ENCODE results near the gene CFAP410.

The CFAP410 gene

GRCh38 chr21:44298301-44298700 is 40.9 kb downstream of the CFAP410 start:
- no peak for DNase-seq (ENCODE audit: low read depth)

DNA sequence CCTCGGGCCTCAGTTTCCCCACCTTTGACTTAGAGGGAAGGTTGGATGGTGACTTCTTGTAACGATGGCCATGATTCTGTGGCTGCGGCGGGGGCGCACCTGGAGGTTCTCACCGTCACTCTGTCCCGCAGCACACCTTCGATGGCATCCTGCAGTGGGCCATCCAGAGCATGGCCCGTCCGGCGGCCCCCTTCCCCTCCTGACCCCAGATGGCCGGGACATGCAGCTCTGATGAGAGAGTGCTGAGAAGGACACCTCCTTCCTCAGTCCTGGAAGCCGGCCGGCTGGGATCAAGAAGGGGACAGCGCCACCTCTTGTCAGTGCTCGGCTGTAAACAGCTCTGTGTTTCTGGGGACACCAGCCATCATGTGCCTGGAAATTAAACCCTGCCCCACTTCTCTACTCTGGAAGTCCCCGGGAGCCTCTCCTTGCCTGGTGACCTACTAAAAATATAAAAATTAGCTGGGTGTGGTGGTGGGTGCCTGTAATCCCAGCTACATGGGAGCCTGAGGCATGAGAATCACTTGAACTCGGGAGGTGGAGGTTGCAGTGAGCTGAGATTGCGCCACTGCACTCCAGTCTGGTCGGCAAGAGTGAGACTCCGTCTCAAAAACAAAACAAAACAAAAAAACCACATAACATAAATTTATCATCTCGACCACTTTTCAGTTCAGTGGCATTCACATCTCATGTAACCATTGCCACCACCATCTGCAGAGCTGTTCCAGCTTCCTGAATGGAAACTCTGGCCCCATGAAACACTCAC is 41.5 kb downstream of the CFAP410 start:
- DNase-seq (ENCODE audit: low read depth), result peak; percentile 78

DNA sequence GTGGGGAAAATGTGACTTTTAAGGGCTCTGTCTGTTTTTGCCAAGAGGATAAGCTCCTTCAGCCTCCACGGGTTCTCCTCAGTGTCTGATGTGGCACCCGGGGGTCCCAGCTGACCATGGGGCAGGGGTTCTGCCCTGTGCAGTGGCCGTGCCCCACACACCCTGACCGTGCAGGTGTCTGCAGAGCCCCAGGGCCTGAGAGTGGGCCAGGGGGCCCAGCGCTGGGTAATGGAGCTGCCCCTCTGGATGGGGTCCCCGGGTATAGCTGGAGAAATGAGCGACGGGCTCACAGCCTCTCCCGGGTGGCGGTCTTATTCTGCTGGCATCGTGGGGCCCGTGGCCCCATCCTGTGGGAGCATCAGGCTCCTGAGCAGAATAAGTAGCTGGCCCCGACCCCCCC is 42.3 kb downstream of the CFAP410 start:
- no peak for DNase-seq (ENCODE audit: low read depth)

GRCh38 chr21:44296103-44296519 is 43.1 kb downstream of the CFAP410 start:
- DNase-seq (ENCODE audit: low read depth), result no peak

DNA sequence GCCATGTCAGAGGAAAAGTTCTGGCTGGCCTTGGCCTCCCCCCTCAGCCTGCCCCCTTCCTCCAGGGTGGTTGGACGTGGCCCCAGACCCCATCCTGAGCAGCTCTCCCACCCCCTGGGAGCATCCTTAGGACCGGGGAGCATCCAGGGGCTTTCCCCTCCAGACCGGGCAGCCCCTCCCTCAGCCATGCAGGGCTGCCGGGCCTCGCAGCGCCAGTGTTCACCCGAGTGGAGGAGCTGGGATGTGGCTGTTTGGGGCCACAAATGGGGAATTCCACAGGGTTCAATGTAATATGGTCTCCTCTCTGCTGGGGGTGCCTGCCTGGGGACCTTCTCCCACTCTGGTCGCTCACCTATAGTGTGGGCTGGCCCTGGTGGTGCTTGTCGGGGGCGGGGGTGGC is 43.5 kb downstream of the CFAP410 start:
- no peak for DNase-seq (ENCODE audit: low read depth)

DNA sequence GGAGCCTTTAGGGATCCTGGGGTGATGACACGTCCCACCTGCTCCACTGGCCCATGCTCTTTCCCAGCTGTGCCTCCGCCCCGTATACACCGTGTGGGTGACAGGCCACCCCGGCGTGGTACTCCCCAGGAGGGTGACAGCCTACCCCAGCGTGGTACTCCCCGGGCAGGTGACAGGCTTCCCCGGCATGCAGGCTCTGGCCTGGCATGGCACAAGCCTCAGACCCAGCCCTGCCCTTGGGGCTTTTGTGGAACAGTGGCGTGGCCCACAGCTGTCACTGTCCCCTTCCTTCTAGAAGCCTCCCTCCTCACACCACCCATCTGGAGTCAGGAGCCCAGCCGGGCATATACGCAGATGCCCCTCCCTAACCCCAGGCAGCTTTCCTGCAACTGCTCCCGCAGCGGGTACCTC is 44.0 kb downstream of the CFAP410 start:
- no peak for DNase-seq (ENCODE audit: low read depth)

GRCh38 chr21:44294391-44295162 is 44.6 kb downstream of the CFAP410 start:
- DNase-seq (ENCODE audit: low read depth), result peak; percentile 49

GRCh38 chr21:44293551-44294231 is 45.5 kb downstream of the CFAP410 start:
- no peak for DNase-seq (ENCODE audit: low read depth)

- DNase-seq (ENCODE audit: low read depth), result no peak
Measured at GRCh38 chr21:44292812-44293195, 46.4 kb downstream of the CFAP410 start.

DNA sequence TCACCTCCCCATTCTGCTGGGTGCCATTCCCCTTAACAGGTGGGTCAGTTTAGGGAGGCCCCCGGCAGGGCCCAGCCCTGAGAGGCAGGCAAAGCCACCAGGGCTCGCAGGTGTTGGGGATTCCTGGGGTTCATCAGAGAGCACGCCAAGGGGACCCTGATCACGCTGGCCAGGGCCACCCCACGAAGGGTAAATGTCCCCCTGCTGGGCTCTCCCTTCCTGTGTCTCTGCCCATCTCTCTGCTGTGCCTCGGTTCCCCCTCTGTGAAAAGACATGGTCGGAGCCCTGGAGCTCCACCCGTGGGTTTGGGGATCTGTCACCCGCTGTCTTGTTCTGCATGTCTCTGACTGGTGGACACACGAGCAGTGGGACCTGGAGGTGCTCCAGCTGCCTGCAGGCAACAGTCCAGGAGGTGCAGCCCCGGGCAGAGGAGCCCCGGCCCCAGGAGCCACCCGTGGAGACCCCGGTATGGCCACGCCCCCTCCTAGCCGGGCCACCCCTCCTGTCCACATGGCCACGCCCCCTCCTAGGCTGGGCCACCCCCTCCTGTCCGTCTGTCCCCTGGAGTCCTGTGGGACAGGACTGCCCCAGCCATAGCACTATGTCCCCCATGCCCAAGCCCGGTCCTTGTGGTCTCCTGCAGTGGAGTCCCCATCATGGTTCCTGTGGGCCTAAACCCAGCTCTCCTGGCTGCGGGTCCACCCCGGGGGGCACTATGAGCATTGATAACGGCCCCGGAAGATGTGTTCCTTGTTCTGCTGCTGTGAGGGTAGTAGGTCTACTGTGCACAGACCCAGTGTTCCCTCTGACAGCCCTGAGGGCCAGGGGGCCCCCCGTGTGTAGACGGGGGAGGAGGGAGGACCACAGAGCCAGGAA is 47.0 kb downstream of the CFAP410 start:
- DNase-seq (ENCODE audit: low read depth), result no peak

DNA sequence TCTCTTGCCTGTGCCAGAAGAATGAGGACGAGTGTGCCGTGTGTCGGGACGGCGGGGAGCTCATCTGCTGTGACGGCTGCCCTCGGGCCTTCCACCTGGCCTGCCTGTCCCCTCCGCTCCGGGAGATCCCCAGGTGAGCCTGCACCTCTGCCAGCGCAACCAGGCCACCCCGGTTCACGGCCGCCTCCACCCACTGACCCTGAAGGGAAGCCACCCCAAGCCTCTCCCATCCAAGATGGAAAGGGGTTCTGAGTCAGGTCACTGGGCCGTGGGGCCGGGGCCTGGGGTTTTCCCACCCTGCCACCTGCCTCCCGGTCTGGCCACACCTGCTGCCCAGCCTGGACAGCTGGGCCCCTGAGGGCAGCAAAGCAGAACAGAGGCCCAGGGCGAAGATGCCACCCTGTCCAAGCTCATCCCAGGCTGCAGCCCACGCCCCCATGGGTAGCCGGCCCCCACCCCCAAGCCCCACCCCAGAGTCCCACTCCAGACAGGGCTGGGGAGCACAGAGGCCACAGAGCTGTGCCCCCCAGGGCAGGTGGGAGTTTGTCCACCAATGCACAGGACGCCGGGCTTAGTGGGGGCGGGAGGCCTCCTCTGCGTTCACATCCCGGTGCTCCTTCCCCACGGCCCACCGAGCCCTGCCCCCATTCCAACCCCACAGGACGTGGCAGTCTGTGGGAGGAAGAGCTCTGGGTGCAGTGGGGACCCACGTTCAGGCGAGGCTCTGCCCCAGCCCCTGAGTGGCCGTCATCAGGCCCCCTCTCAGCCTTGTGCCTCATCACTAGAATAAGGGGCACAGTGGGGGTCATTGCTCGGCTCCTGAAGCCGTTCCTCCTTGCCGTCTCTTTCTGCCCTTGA is 47.9 kb downstream of the CFAP410 start:
- DNase-seq (ENCODE audit: low read depth), result no peak

GRCh38 chr21:44290327-44291077 is 48.7 kb downstream of the CFAP410 start:
- no peak for DNase-seq (ENCODE audit: low read depth)

DNA sequence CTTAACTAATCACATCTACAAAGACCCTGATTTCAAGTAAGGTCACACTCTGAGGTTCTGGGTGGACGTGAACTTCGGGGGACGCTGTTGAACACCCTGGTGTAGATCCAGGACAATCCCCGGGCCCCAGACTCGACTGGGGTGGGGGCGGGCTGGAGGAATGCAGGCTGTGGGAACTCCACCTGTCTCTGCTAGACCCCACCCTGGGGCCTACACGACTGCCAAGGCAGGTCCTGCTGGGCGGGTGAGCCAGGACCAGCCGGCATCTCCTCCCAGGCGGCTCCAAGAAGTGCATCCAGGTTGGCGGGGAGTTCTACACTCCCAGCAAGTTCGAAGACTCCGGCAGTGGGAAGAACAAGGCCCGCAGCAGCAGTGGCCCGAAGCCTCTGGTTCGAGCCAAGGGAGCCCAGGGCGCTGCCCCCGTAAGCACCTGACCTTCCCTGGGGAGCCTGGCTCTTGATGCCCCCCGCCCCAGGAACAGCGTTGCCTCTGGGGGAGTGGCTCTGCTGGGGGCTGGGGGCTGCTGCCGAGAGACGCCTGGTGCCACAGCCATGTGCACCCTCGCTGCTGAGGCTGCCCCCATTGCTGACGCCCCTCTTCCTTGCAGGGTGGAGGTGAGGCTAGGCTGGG is 49.7 kb downstream of the CFAP410 start:
- DNase-seq (ENCODE audit: low read depth), result no peak

DNA sequence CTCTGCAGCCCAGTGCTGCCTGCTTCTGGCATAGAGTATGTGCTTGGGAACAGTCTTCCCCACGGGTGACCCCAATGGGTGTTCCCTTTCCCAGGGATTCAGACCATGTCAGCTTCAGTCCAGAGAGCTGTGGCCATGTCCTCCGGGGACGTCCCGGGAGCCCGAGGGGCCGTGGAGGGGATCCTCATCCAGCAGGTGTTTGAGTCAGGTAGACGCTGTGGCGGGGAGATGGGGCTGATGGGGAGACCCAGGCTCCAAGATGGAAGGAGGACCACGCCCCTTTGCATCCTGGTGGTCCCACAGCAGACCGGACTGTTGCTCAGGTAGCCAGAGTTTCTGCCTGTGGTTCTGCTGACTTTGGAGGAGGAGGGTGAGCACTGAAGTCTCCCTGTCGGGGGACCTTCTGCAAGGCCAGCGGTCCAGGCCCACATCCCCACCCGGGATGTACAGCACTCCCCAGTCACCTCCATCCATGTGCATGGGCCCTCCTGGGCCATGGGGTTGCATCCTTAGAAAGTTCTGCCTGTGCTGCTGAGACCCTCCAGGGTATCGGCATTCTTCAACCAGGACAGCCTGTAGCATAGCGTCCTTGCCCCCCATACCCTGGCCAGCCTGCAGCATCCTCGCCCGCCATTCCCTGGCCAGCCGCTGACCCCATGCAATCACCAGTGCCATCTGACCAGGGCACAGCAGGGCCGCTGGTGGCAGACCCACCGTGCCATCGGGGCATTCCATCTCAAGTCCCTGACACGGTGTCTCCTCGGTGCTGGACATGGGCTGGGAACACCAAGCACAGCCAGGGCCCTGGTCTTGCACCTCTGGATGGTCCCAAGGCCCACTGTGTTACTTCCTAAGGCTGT is 50.7 kb downstream of the CFAP410 start:
- no peak for DNase-seq (ENCODE audit: low read depth)

DNA sequence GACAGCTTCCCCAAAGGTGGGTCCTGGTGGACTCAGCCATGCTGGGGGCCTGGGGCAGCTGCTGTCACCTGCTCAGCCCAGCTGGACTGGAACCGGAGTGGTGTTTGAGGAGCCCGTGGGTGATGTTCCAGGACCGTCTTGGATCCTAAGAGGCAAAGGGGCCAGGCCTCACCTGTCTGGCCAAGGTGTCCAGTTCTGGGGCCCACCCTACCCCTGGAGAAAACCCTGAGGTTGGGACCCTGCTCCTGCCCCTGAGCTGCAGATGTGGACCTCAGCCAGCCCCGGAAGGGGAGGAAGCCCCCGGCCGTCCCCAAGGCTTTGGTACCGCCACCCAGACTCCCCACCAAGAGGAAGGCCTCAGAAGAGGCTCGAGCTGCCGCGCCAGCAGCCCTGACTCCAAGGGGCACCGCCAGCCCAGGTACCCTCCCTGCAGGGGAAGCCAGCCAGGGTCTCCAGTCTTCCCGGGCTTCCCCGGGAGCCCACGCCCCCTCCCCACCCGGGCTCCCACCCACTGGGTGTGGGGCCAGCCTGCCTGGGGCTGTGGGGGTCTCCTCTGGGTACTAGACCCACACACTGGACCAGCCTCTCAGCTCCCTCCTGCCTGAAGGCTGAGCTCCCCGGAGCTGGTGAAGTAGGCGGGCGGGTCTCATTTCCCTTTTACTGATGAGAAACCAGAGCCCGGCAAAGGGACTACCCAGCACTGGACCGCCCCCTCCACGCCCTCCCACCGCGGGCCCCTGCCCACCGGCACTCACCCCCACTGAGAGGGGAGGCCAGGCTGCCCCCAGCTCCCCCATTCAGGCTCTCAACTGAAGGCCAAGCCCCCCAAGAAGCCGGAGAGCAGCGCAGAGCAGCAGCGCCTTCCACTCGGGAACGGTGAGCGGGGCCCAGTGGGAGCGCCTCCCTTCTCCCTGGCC is 52.2 kb downstream of the CFAP410 start:
- no peak for DNase-seq (ENCODE audit: low read depth)

- no peak for DNase-seq (ENCODE audit: low read depth)
Measured at GRCh38 chr21:44286086-44286715, 53.0 kb downstream of the CFAP410 start.

Data from fibroblast of gingiva (primary cell).